ENCODE results near the gene KCTD11. TPM values are rescaled to one million over a fixed set of nuclear protein-coding genes. Genes with fewer than 3 reads are reported as not detected.
A peak's percentile ranks its signal among the peaks of the same experiment; 100 is the strongest.

Gene KCTD11
- total RNA-seq, 2 donors from 2014 or later, result 5.3 to 5.9 TPM

- intact Hi-C loops (cut with DNase I), result loop anchor here in 1 of 2 donors (5.0 kb wide), 1 partner anchor 34 kb away; the partner anchor contains the start of gene TMEM95
- DNase-seq (no peak), ATAC-seq (no peak)
These were observed 39.3 kb downstream of the KCTD11 start for GRCh38 chr17:7391307-7391706.

- DNase-seq (no peak), ATAC-seq (no peak)
- intact Hi-C loops (cut with DNase I), result loop anchor here in 1 of 2 donors (5.0 kb wide), 1 partner anchor 36 kb away; the partner anchor contains the start of gene TMEM95
These were observed 41.0 kb downstream of the KCTD11 start for GRCh38 chr17:7392696-7393612.

- intact Hi-C loops (cut with DNase I), result loop anchor here in 1 of 2 donors (5.0 kb wide), 1 partner anchor 37 kb away; the partner anchor contains the start of gene TMEM95
- ATAC-seq (peak; percentile 19 to 35), DNase-seq (no peak)
These were observed 41.9 kb downstream of the KCTD11 start for GRCh38 chr17:7393613-7394451.

- intact Hi-C loops (cut with DNase I), result loop anchor here in 1 of 2 donors (5.0 kb wide), 1 partner anchor 37 kb away; the partner anchor contains the start of gene TMEM95
- peak; percentile 95 for ATAC-seq
- peak; percentile 92 for DNase-seq
These were observed 42.7 kb downstream of the KCTD11 start, which contains the start of gene PLSCR3 for GRCh38 chr17:7394452-7395191. TSS of gene PLSCR3 (minus strand) at chr17:7394525. CDS start at chr17:7394110, 415 bp downstream.

GRCh38 chr17:7396147-7396546 lies 44.2 kb downstream of the KCTD11 start:
- intact Hi-C loops (cut with DNase I), result no loop called here
- ATAC-seq, result no peak

GRCh38 chr17:7398612-7399011 lies 46.6 kb downstream of the KCTD11 start:
- ATAC-seq, result no peak
- intact Hi-C loops (cut with DNase I), result no loop called here
- no peak for DNase-seq

More at GRCh38 chr17:7396147-7396546, 44.2 kb downstream of the KCTD11 start:
- DNase-seq, result no peak

- intact Hi-C loops (cut with DNase I), result no loop called here
- DNase-seq (peak; percentile 73), ATAC-seq (peak; percentile 4 to 13)
These were observed 51.2 kb downstream of the KCTD11 start for GRCh38 chr17:7403043-7403726.

GRCh38 chr17:7403727-7403976 lies 51.7 kb downstream of the KCTD11 start:
- intact Hi-C loops (cut with DNase I), result no loop called here
- DNase-seq, result no peak
- ATAC-seq, result peak; percentile 51 to 54

- intact Hi-C loops (cut with DNase I), result loop anchor here in 1 of 2 donors (2.0 kb wide), 1 partner anchor 31 kb away; the partner anchor contains the start of gene TMEM102
- ATAC-seq (peak; percentile 91 to 94), DNase-seq (peak; percentile 99)
These were observed 52.2 kb downstream of the KCTD11 start, which contains the start of gene TMEM256 for GRCh38 chr17:7403977-7404736. TSS of gene TMEM256 (minus strand) at chr17:7404097. CDS start at chr17:7404084, 13 bp downstream.

Other genes with a start within 250 kb of the KCTD11 start
- under 1 TPM; 0.62 to 0.68 TPM for gene ASGR2, start 237.3 kb upstream of the KCTD11 start, total RNA-seq
- under 1 TPM; 0.68 TPM for gene ASGR1, start 172.8 kb upstream of the KCTD11 start, total RNA-seq
- gene DLG4, start 132.3 kb upstream of the KCTD11 start, total RNA-seq, result 10 to 100 TPM; 21.3 to 22.9 TPM
- gene ACADVL, start 132.2 kb upstream of the KCTD11 start, total RNA-seq, result 1,000 to 10,000 TPM in 1 of 2 donors, 100 to 1,000 TPM in 1; 891 to 1,101 TPM
- 10 to 100 TPM; 22.5 to 23.8 TPM for gene DVL2, start 117.6 kb upstream of the KCTD11 start, total RNA-seq
- 10 to 100 TPM; 18.5 to 27.5 TPM for gene PHF23, start 112.7 kb upstream of the KCTD11 start, total RNA-seq
- 100 to 1,000 TPM; 459 to 475 TPM for gene GABARAP, start 109.7 kb upstream of the KCTD11 start, total RNA-seq
- 100 to 1,000 TPM; 116 to 118 TPM for gene CTDNEP1, start 100.4 kb upstream of the KCTD11 start, total RNA-seq
- gene ELP5, start 99.9 kb upstream of the KCTD11 start, total RNA-seq, result 10 to 100 TPM; 68.3 to 93.8 TPM
- gene CLDN7, start 89.7 kb upstream of the KCTD11 start, total RNA-seq, result 1 to 10 TPM; 2.1 to 4.9 TPM
- 10 to 100 TPM; 79.1 to 87.6 TPM for gene SLC2A4, start 70.4 kb upstream of the KCTD11 start, total RNA-seq
- 1 to 10 TPM; 1.2 to 1.9 TPM for gene YBX2, start 57.5 kb upstream of the KCTD11 start, total RNA-seq
- 100 to 1,000 TPM; 274 to 374 TPM for gene EIF5A, start 44.5 kb upstream of the KCTD11 start, total RNA-seq
- 10 to 100 TPM; 59.3 to 63.4 TPM for gene GPS2, start 36.8 kb upstream of the KCTD11 start, total RNA-seq
- gene NEURL4, start 22.8 kb upstream of the KCTD11 start, total RNA-seq, result 10 to 100 TPM; 24.8 to 38.8 TPM
- 10 to 100 TPM; 19.0 to 20.4 TPM for gene ACAP1, start 15.6 kb upstream of the KCTD11 start, total RNA-seq
- not detected for gene TMEM95, start 3.0 kb downstream of the KCTD11 start, total RNA-seq
- gene TNK1, start 28.9 kb downstream of the KCTD11 start, total RNA-seq, result 1 to 10 TPM; 1.9 to 2.1 TPM
- gene PLSCR3, start 42.4 kb downstream of the KCTD11 start, total RNA-seq, result 10 to 100 TPM; 22.4 to 29.0 TPM
- 10 to 100 TPM; 67.3 to 69.2 TPM for gene TMEM256, start 51.9 kb downstream of the KCTD11 start, total RNA-seq
- 10 to 100 TPM; 12.1 to 15.5 TPM for gene NLGN2, start 55.7 kb downstream of the KCTD11 start, total RNA-seq
- not detected for gene SPEM1, start 68.2 kb downstream of the KCTD11 start, total RNA-seq
- not detected for gene SPEM2, start 73.5 kb downstream of the KCTD11 start, total RNA-seq
- gene SPEM3, start 76.7 kb downstream of the KCTD11 start, total RNA-seq, result not detected
- 1 to 10 TPM; 2.7 to 2.9 TPM for gene TMEM102, start 83.3 kb downstream of the KCTD11 start, total RNA-seq
- 10 to 100 TPM; 20.5 to 24.6 TPM for gene FGF11, start 87.3 kb downstream of the KCTD11 start, total RNA-seq
- gene CHRNB1, start 92.9 kb downstream of the KCTD11 start, total RNA-seq, result 10 to 100 TPM; 12.4 to 13.8 TPM
- 10 to 100 TPM; 62.1 to 62.2 TPM for gene ZBTB4, start 127.5 kb downstream of the KCTD11 start, total RNA-seq
- not detected for gene SLC35G6, start 129.3 kb downstream of the KCTD11 start, total RNA-seq
- 10 to 100 TPM; 42.8 to 56.9 TPM for gene POLR2A, start 132.2 kb downstream of the KCTD11 start, total RNA-seq
- 10 to 100 TPM; 31.0 to 47.6 TPM for gene TNFSF12, start 196.9 kb downstream of the KCTD11 start, total RNA-seq
- gene TNFSF13, start 206.6 kb downstream of the KCTD11 start, total RNA-seq, result 10 to 100 TPM; 15.0 to 25.5 TPM
- 10 to 100 TPM; 27.2 to 30.5 TPM for gene SENP3, start 209.8 kb downstream of the KCTD11 start, total RNA-seq
- gene CD68, start 227.5 kb downstream of the KCTD11 start, total RNA-seq, result 10 to 100 TPM; 55.5 to 87.3 TPM
- gene MPDU1, start 231.7 kb downstream of the KCTD11 start, total RNA-seq, result 10 to 100 TPM; 30.5 to 35.0 TPM
- gene SOX15, start 237.9 kb downstream of the KCTD11 start, total RNA-seq, result 1 to 10 TPM; 3.0 to 4.7 TPM